MM.1S (cell line): ENCODE measurements around the gene POLR2H.

Source experiments
- EZH2 ChIP-seq: fragments of 300-600 bp; sonication (generic); optimal IDR thresholded peaks from 2 replicates; pipeline ENCODE3; 2017; ENCODE audit warnings: low read depth, mild to moderate bottlenecking, antibody characterized with exemption, low read length, mixed read lengths
- EZH2phosphoT487 ChIP-seq: fragments of 300-600 bp; sonication (generic); IDR thresholded peaks from 2 replicates; pipeline ENCODE4 v1.6.1; 2018; ENCODE audit warnings: antibody characterized with exemption, low read length
- TF ChIP-seq, protein P1 (sequence below): fragments of 300-600 bp; sonication (generic); IDR thresholded peaks from 2 replicates; pipeline ENCODE4 v1.5.1; 2016; ENCODE audit warnings: antibody characterized with exemption, low read length, mixed read lengths

DNA sequence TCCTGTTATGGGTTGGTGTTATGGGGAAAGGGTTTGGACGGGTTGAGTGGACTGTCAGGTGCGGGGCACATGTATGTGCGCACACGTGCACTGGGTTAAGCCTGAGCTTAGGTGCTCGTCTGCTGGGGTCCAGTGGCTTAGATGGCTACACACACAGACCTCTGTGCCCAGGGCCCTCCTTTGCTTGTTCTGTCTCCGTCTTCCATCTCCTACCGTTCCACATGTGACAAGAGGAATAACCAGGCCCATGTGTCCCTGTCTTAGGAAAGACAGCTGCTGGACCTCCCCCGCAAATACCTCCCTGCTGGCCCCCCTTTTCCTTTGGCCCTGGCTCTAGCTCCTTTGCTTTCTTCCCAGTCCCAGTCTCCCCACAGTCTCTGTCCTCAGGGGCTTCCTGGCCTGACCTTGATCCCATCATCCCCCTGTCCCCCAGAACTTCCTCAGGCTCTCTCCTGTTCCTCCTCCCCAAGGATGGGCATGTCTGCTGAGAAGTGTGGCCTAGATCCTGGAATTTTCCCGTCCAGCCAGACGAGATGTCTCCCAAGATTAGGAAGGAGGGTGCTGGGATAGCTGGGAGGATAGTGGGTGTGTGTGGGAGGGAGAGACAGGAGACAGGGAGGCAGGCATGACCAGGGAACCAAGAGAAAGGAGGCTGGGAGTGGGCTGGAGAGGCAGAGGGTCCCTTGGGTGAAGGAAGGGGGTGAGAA, 17.3 kb downstream of the POLR2H start:
- TF ChIP-seq, protein P1, sequence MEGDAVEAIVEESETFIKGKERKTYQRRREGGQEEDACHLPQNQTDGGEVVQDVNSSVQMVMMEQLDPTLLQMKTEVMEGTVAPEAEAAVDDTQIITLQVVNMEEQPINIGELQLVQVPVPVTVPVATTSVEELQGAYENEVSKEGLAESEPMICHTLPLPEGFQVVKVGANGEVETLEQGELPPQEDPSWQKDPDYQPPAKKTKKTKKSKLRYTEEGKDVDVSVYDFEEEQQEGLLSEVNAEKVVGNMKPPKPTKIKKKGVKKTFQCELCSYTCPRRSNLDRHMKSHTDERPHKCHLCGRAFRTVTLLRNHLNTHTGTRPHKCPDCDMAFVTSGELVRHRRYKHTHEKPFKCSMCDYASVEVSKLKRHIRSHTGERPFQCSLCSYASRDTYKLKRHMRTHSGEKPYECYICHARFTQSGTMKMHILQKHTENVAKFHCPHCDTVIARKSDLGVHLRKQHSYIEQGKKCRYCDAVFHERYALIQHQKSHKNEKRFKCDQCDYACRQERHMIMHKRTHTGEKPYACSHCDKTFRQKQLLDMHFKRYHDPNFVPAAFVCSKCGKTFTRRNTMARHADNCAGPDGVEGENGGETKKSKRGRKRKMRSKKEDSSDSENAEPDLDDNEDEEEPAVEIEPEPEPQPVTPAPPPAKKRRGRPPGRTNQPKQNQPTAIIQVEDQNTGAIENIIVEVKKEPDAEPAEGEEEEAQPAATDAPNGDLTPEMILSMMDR: no peak
- no peak for TF ChIP-seq EZH2phosphoT487
- TF ChIP-seq EZH2: no peak
